Sigmoid colon (tissue), 7 donors: Measurements from ENCODE around the gene WNT9B. TPM values are rescaled to one million over a fixed set of nuclear protein-coding genes. Genes with fewer than 3 reads are reported as not detected.
"Not testable (repeated sequence)": the region's sequence is repeated elsewhere in the genome, so short reads cannot be mapped to it uniquely, and the experiment has no call there.

Experiments used
- DNase-seq: peaks from one replicate; pipeline ENCODE4 v3.0.0-alpha.2; 2019
- H3K27ac ChIP-seq, 4 donors: fragments of 200-600 bp; sonication (generic); one replicate each; pipeline ENCODE4 v1.5.1; 2016 to 2019; ENCODE audit warnings: mild to moderate bottlenecking in 1 of 4
- H3K27me3 ChIP-seq, 3 donors: fragments of 200-600 bp; sonication (generic); one replicate each; pipeline ENCODE4 v1.5.1; 2019; ENCODE audit warnings: mild to moderate bottlenecking in 1 of 3
- H3K36me3 ChIP-seq, 4 donors: fragments of 200-600 bp; sonication (generic); one replicate each; pipeline ENCODE4 v1.5.1; 2016 to 2019
- H3K4me1 ChIP-seq, 4 donors: fragments of 200-600 bp; sonication (generic); one replicate each; pipeline ENCODE4 v1.5.1; 2017 to 2019
- H3K4me3 ChIP-seq, 4 donors: fragments of 200-600 bp; sonication (generic); one replicate each; pipeline ENCODE4 v1.5.1; 2017 to 2019; ENCODE audit warnings: mild to moderate bottlenecking in 2 of 4, moderate library complexity in 1 of 4
- H3K9me3 ChIP-seq, 4 donors: fragments of 200-600 bp in 3 of 4; sonication (generic) in 3 of 4; one replicate each; pipeline versions ENCODE4 v1.5.1 to v1.6.1; 2013 to 2019
- EP300 ChIP-seq, 4 donors: sonication (generic); formaldehyde crosslinking; IDR thresholded peaks; one replicate each; pipeline ENCODE4 v1.6.1; 2017; ENCODE audit warnings: antibody characterized with exemption in 4 of 4
- POLR2A ChIP-seq, 2 donors: fragments of 450-650 bp; IDR thresholded peaks; one replicate each; pipeline ENCODE4 v1.6.1; 2016; ENCODE audit warnings: antibody characterized with exemption in 2 of 2, mild to moderate bottlenecking in 2 of 2, moderate library complexity in 2 of 2
- POLR2AphosphoS5 ChIP-seq, 4 donors: sonication (generic); formaldehyde crosslinking; IDR thresholded peaks; one replicate each; pipeline ENCODE4 v1.6.1; 2017; ENCODE audit warnings: antibody characterized with exemption in 4 of 4
- WGBS, 2 donors: extraction: QIAGEN DNeasy Blood & Tissue Kit; methylation state at CpG; one replicate each; pipeline ENCODE4 v1.1.7; 2013; 5-methylcytosine and 5-hydroxymethylcytosine counted together
- intact Hi-C: fragments of 100-400 bp; cut with DNase I; formaldehyde crosslinking; loops from one replicate; pipeline ENCODE4 v1.15.1; 2023
- polyA plus RNA-seq, 3 donors: library from polyadenylated mRNA; stranded (reverse); fragments of 200-250 nt; gene quantifications; one replicate each; pipeline ENCODE4 v1.2.3, GENCODE V29; 2013
- total RNA-seq, 4 donors: library from RNA; depleted of rRNA; stranded (reverse); fragments of >200 nt; gene quantifications; one replicate each; pipeline ENCODE4 v1.1.0, GENCODE V29; 2016
- TF ChIP-seq, protein P1 (sequence below), 4 experiments: fragments of 450-650 bp in 3 of 4; fragments of 200-600 bp in 1 of 4; IDR thresholded peaks; one replicate each; pipeline ENCODE4 v1.5.1; 2016 to 2019; ENCODE audit warnings: antibody characterized with exemption in 4 of 4, mild to moderate bottlenecking in 3 of 4, moderate library complexity in 2 of 4
- donor health status: healthy with polysubstance abuse.
- donor health status: Bipolar disorder and iron deficiency.
- donor health status: healthy.

The WNT9B gene
- total and polyA plus RNA-seq, 7 donors, result 0.03 TPM; not detected in 6

DNA sequence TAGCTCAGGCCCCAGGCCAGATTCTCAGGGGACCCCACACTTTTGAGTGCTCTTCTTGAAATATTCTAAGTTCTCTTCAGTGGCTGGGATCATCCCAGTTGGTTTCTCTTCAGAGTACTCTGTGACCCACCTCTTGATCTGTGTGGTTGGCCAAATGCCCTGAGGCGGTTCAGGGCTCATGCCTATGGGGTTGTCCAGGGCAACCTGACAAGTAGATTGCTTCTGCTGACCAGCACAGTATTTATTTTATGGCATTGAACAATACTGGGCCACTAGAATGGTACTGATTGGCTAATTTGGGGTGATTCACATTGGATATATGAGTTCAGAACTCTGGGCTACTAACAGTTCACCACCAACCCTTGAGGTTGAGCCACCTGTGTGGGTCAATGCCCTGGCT, 64.2 kb downstream of the WNT9B start:
- no peaks in the 10 kb centered on the region for H3K9me3 ChIP-seq
- peaks cover 0 to 3% (median 0%) of the 10 kb centered on the region in 3 donors for H3K27me3 ChIP-seq
- no peak overlapping the region for H3K27ac ChIP-seq
- H3K36me3 ChIP-seq, result no peaks in the 10 kb centered on the region
- no peak overlapping the region for H3K4me3 ChIP-seq
- no peak for DNase-seq
- 37 to 47% methylated on average over 1 of the region's 1 CpG for WGBS, 2 donors
- H3K4me1 ChIP-seq, result no peaks in the 10 kb centered on the region
- intact Hi-C loops, result no loop called here
- TF ChIP-seq POLR2A (IDR thresholded peaks at IDR 0.05) (no peak), EP300 (IDR thresholded peaks at IDR 0.05) (no peak), POLR2AphosphoS5 (IDR thresholded peaks at IDR 0.05) (no peak)
- TF ChIP-seq, protein P1, sequence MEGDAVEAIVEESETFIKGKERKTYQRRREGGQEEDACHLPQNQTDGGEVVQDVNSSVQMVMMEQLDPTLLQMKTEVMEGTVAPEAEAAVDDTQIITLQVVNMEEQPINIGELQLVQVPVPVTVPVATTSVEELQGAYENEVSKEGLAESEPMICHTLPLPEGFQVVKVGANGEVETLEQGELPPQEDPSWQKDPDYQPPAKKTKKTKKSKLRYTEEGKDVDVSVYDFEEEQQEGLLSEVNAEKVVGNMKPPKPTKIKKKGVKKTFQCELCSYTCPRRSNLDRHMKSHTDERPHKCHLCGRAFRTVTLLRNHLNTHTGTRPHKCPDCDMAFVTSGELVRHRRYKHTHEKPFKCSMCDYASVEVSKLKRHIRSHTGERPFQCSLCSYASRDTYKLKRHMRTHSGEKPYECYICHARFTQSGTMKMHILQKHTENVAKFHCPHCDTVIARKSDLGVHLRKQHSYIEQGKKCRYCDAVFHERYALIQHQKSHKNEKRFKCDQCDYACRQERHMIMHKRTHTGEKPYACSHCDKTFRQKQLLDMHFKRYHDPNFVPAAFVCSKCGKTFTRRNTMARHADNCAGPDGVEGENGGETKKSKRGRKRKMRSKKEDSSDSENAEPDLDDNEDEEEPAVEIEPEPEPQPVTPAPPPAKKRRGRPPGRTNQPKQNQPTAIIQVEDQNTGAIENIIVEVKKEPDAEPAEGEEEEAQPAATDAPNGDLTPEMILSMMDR (IDR thresholded peaks at IDR 0.05), result no peak

DNA sequence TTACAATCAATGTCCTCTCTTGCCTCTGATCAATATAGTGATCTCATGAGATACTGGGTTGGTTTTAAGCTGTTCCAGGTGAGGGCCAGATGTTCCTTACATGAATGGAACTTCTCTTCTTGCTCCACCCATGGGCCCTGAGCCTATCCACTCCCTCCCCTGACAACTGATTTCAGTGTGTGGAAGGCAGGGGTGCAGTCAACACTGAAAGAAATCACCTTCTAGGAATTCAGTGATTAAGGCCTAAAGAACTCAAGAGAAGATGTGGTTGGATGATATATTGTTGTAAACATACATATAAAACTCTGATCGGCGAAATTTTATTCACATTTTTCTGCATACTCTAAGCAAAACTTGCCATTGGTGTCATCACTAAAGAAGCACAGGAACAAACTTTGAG, 64.8 kb downstream of the WNT9B start:
- peaks cover 0 to 3% (median 0%) of the 10 kb centered on the region in 3 donors for H3K27me3 ChIP-seq
- no peak overlapping the region for H3K27ac ChIP-seq
- no peaks in the 10 kb centered on the region for H3K9me3 ChIP-seq
- H3K4me1 ChIP-seq, result no peaks in the 10 kb centered on the region
- H3K36me3 ChIP-seq, result no peaks in the 10 kb centered on the region
- WGBS, 2 donors, result 86 to 92% methylated on average over 2 of the region's 2 CpGs
- TF ChIP-seq POLR2A (IDR thresholded peaks at IDR 0.05) (no peak), EP300 (IDR thresholded peaks at IDR 0.05) (no peak), POLR2AphosphoS5 (IDR thresholded peaks at IDR 0.05) (no peak)
- TF ChIP-seq, protein P1 (IDR thresholded peaks at IDR 0.05), result no peak
- H3K4me3 ChIP-seq, result no peak overlapping the region
- DNase-seq, result no peak
- intact Hi-C loops, result no loop called here

DNA sequence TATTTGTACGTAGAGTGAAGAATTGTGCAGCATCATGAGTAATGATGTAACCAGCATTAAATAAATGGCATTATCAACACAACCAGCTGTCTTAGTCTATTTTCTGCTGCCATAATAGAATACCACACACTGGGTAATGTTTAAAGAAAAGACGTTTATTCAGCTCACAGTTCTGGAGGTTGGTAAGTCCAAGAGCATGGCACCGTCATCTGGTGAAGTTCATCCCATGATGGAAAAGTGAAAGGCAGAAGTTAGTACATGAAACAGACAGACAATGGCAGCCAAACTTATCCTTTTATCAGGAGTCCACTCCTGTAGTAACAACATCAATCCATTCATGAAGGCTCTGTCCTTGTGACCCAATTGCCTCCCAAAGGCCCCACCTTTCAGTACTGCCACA, 65.2 kb downstream of the WNT9B start:
- no peak overlapping the region for H3K4me3 ChIP-seq
- H3K36me3 ChIP-seq, result no peaks in the 10 kb centered on the region
- TF ChIP-seq POLR2AphosphoS5 (IDR thresholded peaks at IDR 0.05) (no peak), POLR2A (IDR thresholded peaks at IDR 0.05) (no peak), EP300 (IDR thresholded peaks at IDR 0.05) (no peak)
- TF ChIP-seq, protein P1 (IDR thresholded peaks at IDR 0.05), result no peak
- H3K9me3 ChIP-seq, result no peaks in the 10 kb centered on the region
- 87 to 92% methylated on average over 3 of the region's 3 CpGs for WGBS, 2 donors
- no peaks in the 10 kb centered on the region for H3K4me1 ChIP-seq
- H3K27me3 ChIP-seq, result peaks cover 0 to 3% (median 0%) of the 10 kb centered on the region in 3 donors
- H3K27ac ChIP-seq, result no peak overlapping the region
- intact Hi-C loops, result no loop called here
- DNase-seq, result no peak

DNA sequence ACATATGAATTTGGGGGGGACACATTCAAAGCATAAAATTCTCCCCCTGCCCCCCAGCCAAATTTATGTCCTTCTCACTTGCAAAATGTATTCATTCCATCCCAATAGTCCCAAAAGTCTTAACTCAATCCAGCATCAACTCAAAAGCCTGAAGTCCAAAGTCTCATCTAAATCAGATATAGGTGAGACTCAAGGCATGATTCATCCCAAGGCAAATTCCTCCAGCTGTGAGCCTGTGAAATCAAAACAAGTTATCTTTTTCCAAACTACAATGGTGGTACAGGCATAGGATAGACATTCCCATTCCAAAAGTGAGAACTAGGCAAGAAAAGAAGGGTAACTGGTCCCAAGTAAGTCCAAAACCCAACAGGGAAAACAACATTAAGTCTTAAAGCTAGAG, 65.7 kb downstream of the WNT9B start:
- TF ChIP-seq POLR2AphosphoS5 (IDR thresholded peaks at IDR 0.05), result no peak
- no peak for TF ChIP-seq EP300 (IDR thresholded peaks at IDR 0.05)
- TF ChIP-seq, protein P1 (IDR thresholded peaks at IDR 0.05), result no peak
- no peak for TF ChIP-seq POLR2A (IDR thresholded peaks at IDR 0.05)
- Histone ChIP-seq H3K9me3 (no peaks in the 10 kb centered on the region), H3K27me3 (peaks cover 0 to under 1% (median 0%) of the 10 kb centered on the region in 3 donors), H3K36me3 (no peaks in the 10 kb centered on the region), H3K4me3 (no peak overlapping the region), H3K27ac (no peak overlapping the region), H3K4me1 (no peaks in the 10 kb centered on the region)
- intact Hi-C loops, result no loop called here
- DNase-seq, result no peak

DNA sequence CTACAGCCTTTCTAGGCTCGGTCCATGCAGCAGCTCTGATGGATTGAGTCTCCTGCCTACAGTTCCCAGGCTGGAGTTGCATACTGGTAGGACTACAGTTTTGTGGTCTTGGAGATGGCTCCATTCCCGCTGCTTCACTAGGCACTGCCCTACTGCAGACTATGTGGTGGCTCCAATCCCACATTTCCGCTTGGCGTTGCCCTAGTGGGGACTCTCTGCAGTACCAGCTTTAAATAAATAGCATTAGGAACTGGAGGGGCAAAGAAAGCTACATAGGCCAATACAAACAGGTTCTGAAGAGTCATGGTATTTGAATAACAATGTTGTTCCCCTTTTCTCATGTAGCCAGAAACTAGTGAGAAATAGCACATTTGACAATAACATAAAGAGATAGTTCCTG, 66.1 kb downstream of the WNT9B start:
- H3K27me3 ChIP-seq, result no peaks in the 10 kb centered on the region
- no peak for DNase-seq
- TF ChIP-seq, protein P1 (IDR thresholded peaks at IDR 0.05), result no peak
- TF ChIP-seq POLR2A (IDR thresholded peaks at IDR 0.05) (no peak), EP300 (IDR thresholded peaks at IDR 0.05) (no peak), POLR2AphosphoS5 (IDR thresholded peaks at IDR 0.05) (no peak)
- no peaks in the 10 kb centered on the region for H3K36me3 ChIP-seq
- WGBS, 2 donors, result 78 to 84% methylated on average over 4 of the region's 4 CpGs
- no peaks in the 10 kb centered on the region for H3K4me1 ChIP-seq
- no peak overlapping the region for H3K27ac ChIP-seq
- intact Hi-C loops, result no loop called here
- H3K4me3 ChIP-seq, result no peak overlapping the region
- H3K9me3 ChIP-seq, result no peaks in the 10 kb centered on the region

DNA sequence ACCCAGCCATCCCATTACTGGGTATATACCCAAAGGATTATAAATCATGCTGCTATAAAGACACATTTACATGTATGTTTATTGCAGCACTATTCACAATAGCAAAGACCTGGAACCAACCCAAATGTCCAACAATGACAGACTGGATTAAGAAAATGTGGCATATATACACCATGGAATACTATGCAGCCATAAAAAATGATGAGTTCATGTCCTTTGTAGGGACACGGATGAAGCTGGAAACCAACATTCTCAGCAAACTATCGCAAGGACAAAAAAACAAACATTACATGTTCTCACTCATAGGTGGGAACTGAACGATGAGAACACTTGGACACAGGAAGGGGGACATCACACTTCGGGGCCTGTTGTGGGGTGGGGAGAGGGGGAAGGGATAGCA, 70.6 kb downstream of the WNT9B start:
- H3K36me3 ChIP-seq, H3K9me3 ChIP-seq, H3K27me3 ChIP-seq, DNase-seq, H3K27ac ChIP-seq, intact Hi-C loops: not testable (repeated sequence)
- 77 to 80% methylated on average over 4 of the region's 4 CpGs for WGBS, 2 donors
- Histone ChIP-seq H3K4me1 (peaks cover 0 to 32% (median 23%) of the 10 kb centered on the region in 4 donors), H3K4me3 (peak overlapping the region in 2 of 4 donors; percentile 94 to 98)
